A549 (cell line): Measurements from ENCODE around the gene SMIM38.

Source experiments
- MAZ ChIP-seq: fragments of 150-350 bp; IDR thresholded peaks from 2 replicates; pipeline ENCODE4 v1.6.1; 2014; ENCODE audit warnings: antibody characterized with exemption, low read depth, low read length, borderline replicate concordance
- POLR2A ChIP-seq: IDR thresholded peaks from 2 replicates; pipeline ENCODE4 v1.6.1; 2012; ENCODE audit warnings: mild to moderate bottlenecking, low read length
- RAD21 ChIP-seq, 2 experiments: fragments of >200 bp in 1 of 2; sonication (Bioruptor Twin) in 1 of 2; formaldehyde crosslinking in 1 of 2; IDR thresholded peaks in 1 of 2; conservative IDR thresholded peaks in 1 of 2; 2 replicates in 1 of 2; 3 replicates in 1 of 2; pipeline ENCODE4 v1.6.1; 2012 to 2018; ENCODE audit warnings: inconsistent platforms in 1 of 2
- RFX5 ChIP-seq: fragments of 450-650 bp; IDR thresholded peaks from 2 replicates; pipeline ENCODE4 v1.7.1; 2014; ENCODE audit warnings: antibody characterized with exemption, mild to moderate bottlenecking, moderate library complexity
- RNF2 ChIP-seq: fragments of 200-600 bp; sonication (generic); IDR thresholded peaks from 2 replicates; pipeline ENCODE4 v1.6.1; 2016; ENCODE audit warnings: low read depth, mild to moderate bottlenecking, antibody characterized with exemption, moderate library complexity, borderline replicate concordance
- TF ChIP-seq, protein P1 (sequence below): fragments of 200-600 bp; sonication (generic); IDR thresholded peaks from 2 replicates; pipeline ENCODE4 v1.6.1; 2016; ENCODE audit warnings: antibody characterized with exemption, mild to moderate bottlenecking, moderate library complexity
- TF ChIP-seq, protein P2 (sequence below): IDR thresholded peaks from 2 replicates; pipeline ENCODE4 v1.6.1; 2012

DNA sequence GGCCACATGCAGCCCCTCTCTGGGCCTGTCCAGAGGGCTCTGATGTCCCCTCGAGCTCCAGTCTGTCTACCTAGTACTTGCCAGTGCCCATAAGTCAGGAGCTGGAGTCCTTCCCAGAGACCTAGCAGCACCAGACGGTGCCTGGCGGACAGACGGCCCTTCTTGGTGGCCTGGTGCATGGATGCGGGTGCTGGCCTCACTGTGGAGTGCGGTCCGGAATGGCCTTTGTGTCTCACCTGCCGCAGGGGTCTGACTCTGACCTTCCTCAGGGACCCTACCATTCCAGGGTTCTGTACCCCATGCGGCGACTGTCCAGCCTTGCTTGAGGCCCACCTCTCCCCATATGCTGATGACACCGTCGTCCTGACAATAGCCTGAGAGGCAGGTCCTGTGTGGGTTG, 29.4 kb upstream of the SMIM38 start:
- no peak for TF ChIP-seq RFX5
- TF ChIP-seq POLR2A, result no peak
- TF ChIP-seq, protein P1, sequence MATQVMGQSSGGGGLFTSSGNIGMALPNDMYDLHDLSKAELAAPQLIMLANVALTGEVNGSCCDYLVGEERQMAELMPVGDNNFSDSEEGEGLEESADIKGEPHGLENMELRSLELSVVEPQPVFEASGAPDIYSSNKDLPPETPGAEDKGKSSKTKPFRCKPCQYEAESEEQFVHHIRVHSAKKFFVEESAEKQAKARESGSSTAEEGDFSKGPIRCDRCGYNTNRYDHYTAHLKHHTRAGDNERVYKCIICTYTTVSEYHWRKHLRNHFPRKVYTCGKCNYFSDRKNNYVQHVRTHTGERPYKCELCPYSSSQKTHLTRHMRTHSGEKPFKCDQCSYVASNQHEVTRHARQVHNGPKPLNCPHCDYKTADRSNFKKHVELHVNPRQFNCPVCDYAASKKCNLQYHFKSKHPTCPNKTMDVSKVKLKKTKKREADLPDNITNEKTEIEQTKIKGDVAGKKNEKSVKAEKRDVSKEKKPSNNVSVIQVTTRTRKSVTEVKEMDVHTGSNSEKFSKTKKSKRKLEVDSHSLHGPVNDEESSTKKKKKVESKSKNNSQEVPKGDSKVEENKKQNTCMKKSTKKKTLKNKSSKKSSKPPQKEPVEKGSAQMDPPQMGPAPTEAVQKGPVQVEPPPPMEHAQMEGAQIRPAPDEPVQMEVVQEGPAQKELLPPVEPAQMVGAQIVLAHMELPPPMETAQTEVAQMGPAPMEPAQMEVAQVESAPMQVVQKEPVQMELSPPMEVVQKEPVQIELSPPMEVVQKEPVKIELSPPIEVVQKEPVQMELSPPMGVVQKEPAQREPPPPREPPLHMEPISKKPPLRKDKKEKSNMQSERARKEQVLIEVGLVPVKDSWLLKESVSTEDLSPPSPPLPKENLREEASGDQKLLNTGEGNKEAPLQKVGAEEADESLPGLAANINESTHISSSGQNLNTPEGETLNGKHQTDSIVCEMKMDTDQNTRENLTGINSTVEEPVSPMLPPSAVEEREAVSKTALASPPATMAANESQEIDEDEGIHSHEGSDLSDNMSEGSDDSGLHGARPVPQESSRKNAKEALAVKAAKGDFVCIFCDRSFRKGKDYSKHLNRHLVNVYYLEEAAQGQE, result no peak
- TF ChIP-seq RAD21 (conservative IDR thresholded peaks at IDR 0.05 in 1 of 2, IDR thresholded peaks at IDR 0.05 in 1 of 2), result no peak
- TF ChIP-seq, protein P2, sequence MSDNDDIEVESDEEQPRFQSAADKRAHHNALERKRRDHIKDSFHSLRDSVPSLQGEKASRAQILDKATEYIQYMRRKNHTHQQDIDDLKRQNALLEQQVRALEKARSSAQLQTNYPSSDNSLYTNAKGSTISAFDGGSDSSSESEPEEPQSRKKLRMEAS, result no peak
- TF ChIP-seq MAZ, result no peak
- TF ChIP-seq RNF2, result no peak
